Measurements from ENCODE around the gene XXYLT1. TPM values are rescaled to one million over a fixed set of nuclear protein-coding genes. Genes with fewer than 3 reads are reported as not detected.

The XXYLT1 gene
- total and polyA plus RNA-seq, 2 of the 4 experiments (the other 2 are of a cell fraction), result 14.7 to 18.1 TPM

- H2AFZ ChIP-seq (replicated peaks; ENCODE audit: low read length, poor library complexity), result no peak overlapping the region
- dilution Hi-C loops (cut with HindIII; ENCODE audit: low sequenced_read_pairs, unreplicated experiment) (no loop called here), intact Hi-C loops (cut with micrococcal nuclease) (no loop called here), in situ Hi-C loops (cut with MboI; ENCODE audit: low sequenced_read_pairs) (no loop called here)
- CTCF ChIA-PET, result interaction anchor here (1.1 to 1.6 kb wide), 2 partner anchors 417 to 421 kb away, joined by 4 to 6 read pairs; no protein-coding TSS in a partner anchor
- H2BK15ac ChIP-seq (ENCODE audit: low read depth, low read length), result peak overlapping the region; percentile 86; the same call in 2 of the 3 replicates
- H2AK5ac ChIP-seq (ENCODE audit: low read depth, low read length), result peak overlapping the region; percentile 93
- H3K4me1 ChIP-seq (ENCODE audit: control insufficient read depth, insufficient read depth, low read length), result peaks cover 18% of the 10 kb centered on the region
- peak overlapping the region; percentile 97 for H4K91ac ChIP-seq (ENCODE audit: insufficient read depth, low read depth, low read length)
- peak overlapping the region; percentile 98 for H2BK120ac ChIP-seq (ENCODE audit: low read depth, low read length)
- H3K4me2 ChIP-seq (ENCODE audit: low read depth, low read length), result no peak overlapping the region
- H3K4ac ChIP-seq (ENCODE audit: low read depth, low read length), result peak overlapping the region; percentile 97
- H3K9ac ChIP-seq (ENCODE audit: low read depth, low read length), result no peak overlapping the region
- H4K20me1 ChIP-seq (ENCODE audit: insufficient read depth, low read length), result no peaks in the 10 kb centered on the region
- peak overlapping the region; percentile 71 for H2AK9ac ChIP-seq (replicated peaks; ENCODE audit: low read depth, low read length, poor library complexity)
- WGBS, 2 experiments (ENCODE audit: extremely low coverage in 2 of 2, insufficient read length in 1 of 2), result no CpG with 5 or more reads among the region's 2 CpGs
- POLR2A ChIA-PET (ENCODE audit: unreplicated experiment), result no interaction called here
- peak overlapping the region; percentile 36; the same call in 1 of the 2 replicates for H3K18ac ChIP-seq (ENCODE audit: low read depth, low read length)
- H3K27ac ChIP-seq (ENCODE audit: insufficient read depth, low read length), result peak overlapping the region; percentile 87; the same call in 1 of the 2 replicates
- BruUV-seq (replicated peaks), result no TSS peak
- TF ChIP-seq, protein P1, sequence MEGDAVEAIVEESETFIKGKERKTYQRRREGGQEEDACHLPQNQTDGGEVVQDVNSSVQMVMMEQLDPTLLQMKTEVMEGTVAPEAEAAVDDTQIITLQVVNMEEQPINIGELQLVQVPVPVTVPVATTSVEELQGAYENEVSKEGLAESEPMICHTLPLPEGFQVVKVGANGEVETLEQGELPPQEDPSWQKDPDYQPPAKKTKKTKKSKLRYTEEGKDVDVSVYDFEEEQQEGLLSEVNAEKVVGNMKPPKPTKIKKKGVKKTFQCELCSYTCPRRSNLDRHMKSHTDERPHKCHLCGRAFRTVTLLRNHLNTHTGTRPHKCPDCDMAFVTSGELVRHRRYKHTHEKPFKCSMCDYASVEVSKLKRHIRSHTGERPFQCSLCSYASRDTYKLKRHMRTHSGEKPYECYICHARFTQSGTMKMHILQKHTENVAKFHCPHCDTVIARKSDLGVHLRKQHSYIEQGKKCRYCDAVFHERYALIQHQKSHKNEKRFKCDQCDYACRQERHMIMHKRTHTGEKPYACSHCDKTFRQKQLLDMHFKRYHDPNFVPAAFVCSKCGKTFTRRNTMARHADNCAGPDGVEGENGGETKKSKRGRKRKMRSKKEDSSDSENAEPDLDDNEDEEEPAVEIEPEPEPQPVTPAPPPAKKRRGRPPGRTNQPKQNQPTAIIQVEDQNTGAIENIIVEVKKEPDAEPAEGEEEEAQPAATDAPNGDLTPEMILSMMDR (conservative IDR thresholded peaks at IDR 0.05; ENCODE audit: low read depth, low read length), result no peak
- TF ChIP-seq MAFK (IDR thresholded peaks at IDR 0.05; ENCODE audit: low read depth, low read length) (no peak), CEBPB (IDR thresholded peaks at IDR 0.05; ENCODE audit: low read depth, low read length) (no peak), MAZ (IDR thresholded peaks at IDR 0.05; ENCODE audit: borderline replicate concordance, low read depth, low read length) (no peak), POLR2A (IDR thresholded peaks at IDR 0.05; ENCODE audit: low read depth, low read length) (no peak), RCOR1 (IDR thresholded peaks at IDR 0.05; ENCODE audit: insufficient replicate concordance, low read length) (no peak), BHLHE40 (IDR thresholded peaks at IDR 0.05; ENCODE audit: low read depth, low read length) (no peak), ELK1 (IDR thresholded peaks at IDR 0.05; ENCODE audit: borderline replicate concordance, low read depth, low read length) (no peak), FOS (IDR thresholded peaks at IDR 0.05; ENCODE audit: low read depth, low read length) (no peak), MXI1 (IDR thresholded peaks at IDR 0.05; ENCODE audit: borderline replicate concordance, low read depth, low read length) (no peak), CHD1 (IDR thresholded peaks at IDR 0.05; ENCODE audit: low read depth, low read length) (no peak), RAD21 (IDR thresholded peaks at IDR 0.05; ENCODE audit: low read length) (no peak), NFE2L2 (IDR thresholded peaks at IDR 0.05; ENCODE audit: low read depth, low read length) (no peak), RFX5 (IDR thresholded peaks at IDR 0.05; ENCODE audit: low read depth, low read length) (no peak), SMC3 (IDR thresholded peaks at IDR 0.05; ENCODE audit: low read depth, low read length) (no peak)
- H4K8ac ChIP-seq (ENCODE audit: low read depth in 2 of 2, low read length in 2 of 2), result peak overlapping the region; percentile 16 to 79; a peak in 3 of 4 replicates
- H3K36me3 ChIP-seq (ENCODE audit: control insufficient read depth, insufficient read depth, low read length), result no peaks in the 10 kb centered on the region
- H3K56ac ChIP-seq (ENCODE audit: extremely low read depth, insufficient read depth, low read length), result no peak overlapping the region
- peak overlapping the region; percentile 96 for H2BK5ac ChIP-seq (ENCODE audit: low read depth, low read length, poor library complexity, severe bottlenecking)
- H3K9me3 ChIP-seq (ENCODE audit: control insufficient read depth, insufficient read depth, low read length), result no peaks in the 10 kb centered on the region
- ATAC-seq (ENCODE audit: low read depth) (no peak), DNase-seq (no peak)
- H3K14ac ChIP-seq (replicated peaks; ENCODE audit: low read depth, low read length), result peak overlapping the region; percentile 71
- H4K5ac ChIP-seq (ENCODE audit: low read depth, low read length), result no peak overlapping the region; the same call in 1 of the 2 replicates
- no peak overlapping the region for H3K4me3 ChIP-seq (ENCODE audit: insufficient read depth, low read depth, low read length)
- H2BK20ac ChIP-seq (ENCODE audit: low read depth, low read length), result peak overlapping the region; percentile 90
- H3K23ac ChIP-seq (ENCODE audit: low read depth, low read length), result peak overlapping the region; percentile 65; the same call in 1 of the 2 replicates
- H3K27me3 ChIP-seq (ENCODE audit: control insufficient read depth, insufficient read depth, low read length), result no peaks in the 10 kb centered on the region
- H3K9me1 ChIP-seq (ENCODE audit: insufficient read depth, low read length), result peaks cover 20% of the 10 kb centered on the region
- peaks cover 12 to 35% of the 10 kb centered on the region in 2 experiments; a peak in 3 of 4 replicates for H3K79me1 ChIP-seq (ENCODE audit: low read depth in 1 of 2, low read length in 2 of 2)
These were observed 167.3 kb downstream of the XXYLT1 start for GRCh38 chr3:195103623-195104022.

Data from IMR-90 (cell line).